HG03521 (cell line): ENCODE measurements around the gene CCDC88A.
"Not testable (repeated sequence)": the region's sequence is repeated elsewhere in the genome, so short reads cannot be mapped to it uniquely, and the experiment has no call there.

ENCODE experiments used
- ATAC-seq: cut with Tn5 transposase; IDR thresholded peaks from one replicate; pipeline ENCODE4 v1.9.1; 2021; ENCODE audit warnings: mild to moderate bottlenecking, moderate library complexity; ENCODE audit not compliant: unreplicated experiment

Gene CCDC88A

DNA sequence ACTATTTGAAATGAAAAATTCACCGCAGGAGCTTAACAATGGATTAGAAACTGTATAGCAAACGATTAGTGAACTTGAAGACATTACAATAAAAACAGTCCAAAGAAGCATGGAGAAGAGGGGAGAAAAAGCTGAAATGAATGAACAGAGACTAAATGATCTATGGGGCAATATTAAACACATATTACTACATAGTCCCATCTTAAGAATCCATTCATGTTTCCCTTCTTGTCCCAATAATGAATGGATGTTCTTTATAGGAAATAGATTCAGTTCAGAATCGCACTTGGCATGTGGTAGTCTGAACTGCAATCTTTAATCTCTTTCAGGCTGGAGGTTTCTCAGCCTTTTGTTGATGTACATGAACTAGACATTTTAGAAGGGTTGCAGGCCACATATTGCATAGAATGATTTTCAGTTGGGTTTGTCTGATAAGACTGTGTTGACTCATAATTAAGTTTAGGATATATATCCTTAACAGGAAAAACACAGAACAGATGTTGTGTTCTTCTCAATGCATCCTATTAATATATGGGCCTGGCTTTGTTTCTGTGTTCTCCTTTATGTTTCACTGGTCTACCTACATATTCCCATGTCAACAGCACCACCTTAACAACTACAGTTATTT lies 27.9 kb downstream of the CCDC88A start:
- no peak for ATAC-seq

DNA sequence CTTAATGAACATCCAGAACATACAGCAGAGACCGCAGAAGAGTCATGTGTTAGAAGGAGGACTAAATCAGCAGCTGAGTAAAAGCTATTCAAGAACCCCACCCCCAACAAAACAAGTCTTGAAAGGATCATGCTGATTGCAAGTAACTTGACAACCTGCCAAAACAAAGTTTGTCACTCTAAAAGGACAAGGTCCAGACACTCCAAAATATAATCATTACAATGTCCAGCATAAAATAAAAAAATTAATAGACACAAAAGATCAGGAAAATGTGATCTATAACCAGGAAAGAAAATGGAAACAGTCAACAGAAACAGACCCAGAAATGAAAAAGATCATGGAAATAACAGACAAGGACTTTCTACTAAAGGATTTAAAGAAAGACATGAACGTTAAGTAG lies 28.5 kb downstream of the CCDC88A start:
- ATAC-seq, result no peak

DNA sequence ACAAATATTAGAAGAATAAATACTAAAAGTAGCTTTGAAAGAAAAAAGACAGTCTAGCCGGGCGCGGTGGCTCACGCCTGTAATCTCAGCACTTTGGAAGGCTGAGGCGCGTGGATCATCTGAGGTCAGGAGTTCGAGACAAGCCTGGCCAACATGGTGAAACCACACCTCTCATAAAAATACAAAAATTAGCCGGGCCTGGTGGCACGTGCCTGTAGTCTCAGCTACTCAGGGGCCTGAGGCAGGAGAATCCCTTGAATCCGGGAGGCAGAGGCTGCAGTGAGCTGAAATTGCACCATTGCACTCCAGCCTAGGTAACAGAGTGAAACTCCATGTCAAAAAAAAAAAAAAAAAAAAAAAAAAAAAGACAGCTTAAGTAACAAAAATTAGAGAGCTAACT lies 34.1 kb downstream of the CCDC88A start:
- ATAC-seq, result not testable (repeated sequence)

DNA sequence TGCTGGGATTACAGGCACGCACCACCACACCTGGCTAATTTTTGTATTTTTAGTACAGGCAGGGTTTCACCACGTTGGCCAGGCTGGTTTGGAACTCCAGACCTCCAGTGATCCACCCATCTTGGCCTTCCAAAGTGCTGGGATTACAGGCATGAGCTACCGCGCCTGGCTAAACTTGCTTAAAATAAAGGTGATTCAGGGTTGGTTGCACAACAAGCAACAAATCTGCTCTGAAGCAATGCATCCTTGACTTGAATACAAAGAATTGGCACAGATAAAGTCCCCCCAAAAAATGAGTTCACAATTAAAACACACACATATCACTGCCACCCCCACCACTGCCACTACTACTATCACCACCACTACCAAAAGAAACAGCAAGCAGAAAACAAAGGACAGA lies 34.9 kb downstream of the CCDC88A start:
- no peak for ATAC-seq

DNA sequence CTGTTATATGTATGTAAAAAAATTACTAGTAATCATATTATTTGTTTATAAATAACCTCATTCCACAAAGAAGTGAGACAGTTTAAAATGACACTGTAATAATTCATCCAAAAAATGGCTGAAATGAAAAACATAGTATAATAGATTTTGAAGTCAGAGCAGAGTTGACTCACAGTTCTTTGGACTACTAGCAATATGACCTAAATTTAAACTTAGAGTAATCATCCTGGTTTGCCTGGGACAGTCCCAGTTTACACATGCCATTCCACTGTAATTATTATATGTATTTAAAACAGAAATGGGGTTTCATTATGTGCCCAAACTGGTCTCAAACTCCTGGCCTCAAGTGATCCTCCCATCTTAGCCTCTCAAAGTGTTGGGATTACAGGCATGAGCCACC lies 48.3 kb downstream of the CCDC88A start:
- ATAC-seq, result no peak

DNA sequence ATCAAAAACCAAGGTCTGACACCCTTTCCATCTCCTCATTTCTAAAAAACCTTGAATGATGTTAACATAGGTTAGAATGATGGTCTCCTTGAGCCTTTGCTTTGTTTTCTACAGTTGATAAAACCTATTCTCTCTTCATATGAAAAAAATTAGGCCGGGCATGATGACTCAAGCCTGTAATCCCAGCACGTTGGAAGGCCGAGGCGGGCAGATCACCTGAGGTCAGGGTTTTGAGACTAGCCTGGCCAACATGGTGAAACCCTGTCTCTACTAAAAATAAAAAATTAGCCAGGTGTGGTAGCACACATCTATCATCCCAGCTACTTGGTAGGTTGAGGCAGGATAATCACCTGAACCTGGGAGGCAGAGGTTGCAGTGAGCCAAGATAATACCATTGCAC lies 49.4 kb downstream of the CCDC88A start:
- no peak for ATAC-seq

DNA sequence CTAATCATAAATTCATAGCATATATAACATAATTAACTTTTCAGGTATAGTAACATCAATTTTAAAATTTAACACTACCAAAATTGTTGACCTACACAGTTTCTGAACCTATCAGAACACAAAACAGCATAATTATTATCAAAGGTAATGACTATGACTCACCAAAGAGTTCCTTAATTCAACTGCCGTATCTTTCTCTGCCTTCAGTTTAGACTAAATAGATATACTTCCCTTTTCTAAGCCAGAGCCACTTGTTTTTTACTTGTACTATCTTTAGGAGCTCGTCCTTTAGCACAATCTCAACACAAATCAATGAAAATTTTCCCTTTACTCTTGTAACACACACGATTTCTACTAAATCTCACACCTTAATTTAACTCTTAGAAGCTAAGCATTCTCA lies 54.4 kb downstream of the CCDC88A start:
- no peak for ATAC-seq

DNA sequence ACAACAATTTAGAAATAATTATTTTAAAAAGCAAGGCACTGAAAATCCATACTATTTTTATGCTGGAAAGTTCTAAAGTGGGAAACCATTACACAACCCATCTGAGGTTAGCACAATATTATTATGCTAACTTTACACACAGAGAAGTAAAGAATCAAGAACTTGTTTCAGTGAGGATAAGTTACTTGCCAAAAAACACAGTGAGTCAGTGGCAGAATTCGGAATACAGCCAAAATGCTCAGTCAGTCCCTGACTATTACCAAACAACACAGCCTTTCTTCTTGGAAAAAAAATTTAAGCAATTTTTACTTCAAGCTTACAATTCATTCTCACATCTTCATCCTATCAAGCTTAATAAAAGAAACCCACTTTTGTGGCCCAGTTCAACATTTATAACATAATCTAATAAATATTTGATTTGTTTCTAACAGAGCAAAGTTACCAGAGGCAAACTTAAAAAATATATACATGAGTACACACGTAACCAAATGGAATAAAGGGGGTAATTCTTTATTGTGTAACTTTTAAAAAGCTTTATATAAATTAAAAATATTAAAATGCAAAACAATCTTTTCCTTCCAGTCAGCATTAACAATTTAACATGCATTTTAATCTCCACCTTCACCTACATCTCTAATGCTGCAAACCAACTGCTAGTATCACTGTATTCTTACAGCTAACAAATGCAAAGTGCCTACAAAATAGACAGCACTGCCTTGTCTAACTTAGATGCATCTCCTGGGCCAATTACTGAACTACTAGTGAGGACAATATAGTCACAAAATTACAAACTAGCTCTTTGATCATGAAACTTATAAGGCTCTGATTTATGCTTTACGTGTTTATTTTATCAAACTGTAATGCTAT lies 55.2 kb downstream of the CCDC88A start:
- ATAC-seq, result no peak

DNA sequence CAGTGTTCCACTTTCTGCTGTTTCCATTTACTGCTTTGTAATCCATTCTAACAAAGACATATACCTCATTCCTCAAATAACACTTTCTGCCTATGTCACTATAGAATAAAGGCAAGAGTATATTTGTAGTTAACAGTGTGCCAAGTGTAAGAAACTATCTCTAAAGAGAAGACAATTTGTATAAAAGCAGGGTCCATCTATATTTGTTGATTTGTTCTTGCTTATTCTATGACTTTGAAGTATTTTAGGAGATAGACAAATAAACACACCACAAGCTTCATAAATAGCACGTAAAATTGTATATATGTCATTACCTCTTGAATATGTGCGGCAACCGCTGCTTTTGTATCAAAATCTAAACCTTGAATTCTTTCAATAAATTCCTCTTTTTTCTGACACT lies 56.0 kb downstream of the CCDC88A start:
- ATAC-seq, result no peak

DNA sequence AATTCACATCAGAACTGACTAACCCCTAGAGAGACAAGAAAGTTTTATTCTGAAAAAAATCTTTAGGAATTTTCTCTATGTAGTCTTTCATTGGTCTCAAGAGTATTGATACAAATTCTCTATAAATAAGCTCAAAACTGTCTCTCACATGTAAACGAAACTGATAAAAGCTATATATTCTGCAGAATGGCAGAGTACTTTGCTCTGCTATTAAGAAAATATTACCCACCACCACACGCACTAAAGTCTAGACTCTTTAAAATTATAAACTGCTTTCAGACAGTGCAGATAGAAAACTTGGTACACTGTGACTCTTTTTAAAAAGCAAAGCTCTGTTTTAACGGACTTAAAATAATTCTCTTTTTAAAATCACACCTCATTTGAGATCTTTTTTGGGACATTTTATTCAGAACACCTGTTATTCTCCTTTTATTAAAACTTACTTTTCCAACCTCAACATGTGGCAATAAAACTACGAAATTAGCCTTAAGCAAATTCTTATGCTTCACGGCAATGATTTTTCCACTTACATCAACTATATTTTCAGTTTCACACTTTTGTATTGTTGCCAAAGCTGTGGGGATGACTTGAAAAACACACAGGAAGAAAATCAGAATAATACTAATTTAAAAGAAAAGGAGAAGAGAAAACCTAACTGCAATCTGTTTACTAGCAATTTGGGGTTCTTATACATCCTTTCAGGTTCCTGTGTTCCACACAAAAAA lies 58.0 kb downstream of the CCDC88A start:
- ATAC-seq, result no peak

DNA sequence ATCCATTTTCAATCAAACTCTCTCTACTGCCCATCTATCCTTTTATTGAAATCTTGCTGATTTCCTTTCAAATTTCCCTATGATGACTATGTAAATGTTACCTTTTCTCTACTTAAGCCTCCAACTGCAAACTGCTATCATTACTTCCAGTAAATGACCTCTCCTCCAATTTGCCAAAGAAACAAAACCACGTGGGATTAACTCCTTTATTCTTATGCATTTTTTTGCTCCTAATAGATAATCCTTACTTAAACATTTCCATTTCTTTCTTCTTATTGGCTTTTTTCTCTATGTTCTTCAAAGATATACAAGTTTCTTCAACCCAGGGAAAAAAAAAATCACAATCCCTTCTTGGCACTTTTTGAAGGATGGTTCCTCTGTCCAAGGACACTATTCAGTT lies 61.2 kb downstream of the CCDC88A start:
- no peak for ATAC-seq

DNA sequence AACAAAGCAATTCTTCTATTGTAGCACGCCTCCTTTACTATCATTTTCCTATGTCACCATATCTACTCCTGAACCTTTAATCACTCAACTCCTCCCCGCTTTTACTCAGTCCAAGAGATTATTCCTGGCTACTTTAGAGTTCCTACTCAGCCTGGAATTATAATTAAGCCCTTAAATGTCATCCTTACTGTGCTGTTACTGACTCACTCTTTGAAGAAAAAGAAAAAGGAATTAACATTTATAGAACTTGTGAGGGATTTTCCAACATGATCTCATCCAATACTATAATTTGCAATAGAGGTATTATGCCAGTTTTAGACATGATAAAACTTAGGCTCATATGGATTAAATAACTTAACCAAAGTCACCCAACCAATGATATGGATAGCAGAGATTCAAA lies 61.7 kb downstream of the CCDC88A start:
- ATAC-seq, result no peak

DNA sequence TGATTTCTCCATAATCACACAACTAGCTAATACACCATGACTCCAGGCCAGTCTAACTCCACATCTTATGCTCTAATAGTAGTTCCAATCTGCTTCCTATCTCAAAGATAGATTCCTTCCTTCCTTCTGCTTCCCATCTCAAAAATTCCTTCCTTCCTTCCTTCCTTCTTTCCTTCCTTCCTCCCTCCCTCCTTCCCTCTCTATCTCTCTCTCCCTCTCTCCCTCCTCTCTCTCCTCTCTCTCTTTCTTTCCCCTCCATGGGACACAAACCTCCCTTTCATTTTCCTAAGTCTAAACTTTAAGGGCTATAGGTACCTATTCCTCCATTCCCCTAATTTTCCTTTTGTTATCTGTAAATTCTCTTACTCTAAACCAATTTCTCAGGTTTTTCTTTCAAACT lies 62.5 kb downstream of the CCDC88A start:
- no peak for ATAC-seq

DNA sequence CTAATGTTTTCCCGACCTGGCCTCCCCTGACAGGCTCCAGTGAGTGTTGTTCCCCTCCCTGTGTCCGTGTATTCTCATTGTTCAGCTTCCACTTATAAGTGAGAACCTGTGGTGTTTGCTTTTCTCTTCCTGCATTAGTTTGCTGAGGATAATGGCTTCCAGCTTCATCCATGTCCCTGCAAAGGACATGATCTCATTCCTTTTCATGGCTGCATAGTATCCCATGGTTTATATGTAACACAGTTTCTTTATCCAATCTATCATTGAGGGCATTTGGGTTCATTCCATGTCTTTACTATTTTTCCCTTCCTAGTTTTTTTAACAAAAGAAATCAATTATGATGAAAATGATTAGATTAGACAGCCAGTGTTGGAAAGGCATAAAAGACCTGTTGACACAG lies 63.5 kb downstream of the CCDC88A start:
- ATAC-seq, result not testable (repeated sequence)

DNA sequence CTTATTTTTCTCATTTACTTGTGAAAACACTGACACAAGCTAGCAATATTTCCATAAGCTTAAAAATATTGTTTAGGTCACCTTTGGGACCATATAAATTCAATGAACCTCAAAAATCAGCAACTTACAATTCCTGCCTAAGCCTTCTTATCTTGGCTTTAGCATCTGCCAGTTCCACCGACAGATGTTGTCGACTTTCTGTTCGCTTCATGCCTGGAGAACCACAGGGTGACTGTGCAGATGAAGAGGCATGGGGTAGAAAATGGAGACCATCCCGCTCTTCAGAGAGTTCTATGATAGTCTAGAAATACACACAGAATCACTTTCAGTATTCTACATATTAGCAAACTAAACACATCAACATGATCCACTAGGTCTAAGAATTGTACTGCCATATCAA lies 64.2 kb downstream of the CCDC88A start:
- ATAC-seq, result no peak

DNA sequence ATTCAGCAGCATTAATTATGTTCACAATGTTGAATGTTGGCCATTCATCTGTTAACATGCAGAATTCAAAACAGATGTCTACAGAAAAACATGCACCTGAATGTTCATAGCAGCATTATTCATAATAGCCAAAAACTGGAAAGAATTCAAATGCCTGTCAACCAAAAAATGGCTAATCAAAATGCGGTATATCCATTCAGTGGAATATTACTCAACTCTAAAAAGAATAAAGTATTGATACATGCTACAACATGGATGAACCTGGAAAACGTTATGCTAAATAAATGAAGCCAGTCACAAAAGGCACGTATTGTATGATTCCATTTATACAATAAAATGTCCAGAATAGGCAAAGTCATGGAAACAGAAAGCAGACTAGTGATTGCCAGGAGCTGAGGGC lies 68.0 kb downstream of the CCDC88A start:
- ATAC-seq, result no peak

DNA sequence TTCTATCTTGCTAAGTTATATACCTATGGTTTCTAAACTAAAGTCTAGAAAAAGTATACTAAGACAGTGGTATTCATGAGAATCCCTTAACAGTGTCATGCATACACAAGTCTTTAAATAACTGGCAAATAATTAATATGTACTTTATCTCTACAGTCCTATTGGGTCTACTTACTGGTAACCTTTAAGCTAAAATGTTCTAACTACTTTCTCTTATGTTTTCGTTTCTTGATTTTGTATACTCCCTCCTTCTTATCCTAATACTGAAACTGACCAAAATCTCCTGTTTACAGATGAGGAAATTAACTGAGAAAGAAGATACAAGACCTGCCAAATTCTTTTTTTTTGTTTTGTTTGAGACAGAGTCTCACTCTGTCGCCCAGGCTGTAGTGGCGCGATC lies 74.6 kb downstream of the CCDC88A start:
- ATAC-seq, result no peak

DNA sequence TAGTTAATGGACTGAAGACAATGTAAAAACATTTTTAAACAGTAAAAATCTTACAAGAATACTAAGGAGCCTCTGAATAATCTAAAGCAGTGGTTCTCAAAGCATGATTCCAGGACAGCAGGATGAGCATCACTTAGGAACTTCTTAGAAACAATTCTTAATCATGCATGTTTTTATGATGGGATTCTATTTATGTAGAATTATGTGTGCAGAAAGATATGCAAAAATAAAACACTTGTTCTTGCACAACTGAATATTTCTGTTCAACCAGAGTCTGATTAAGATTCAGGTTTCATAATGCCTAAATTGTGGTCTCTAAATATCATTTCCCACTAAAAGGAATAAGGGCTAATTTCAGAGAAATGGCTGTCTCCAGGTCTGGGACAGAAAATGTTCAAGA lies 81.4 kb downstream of the CCDC88A start:
- ATAC-seq, result no peak

DNA sequence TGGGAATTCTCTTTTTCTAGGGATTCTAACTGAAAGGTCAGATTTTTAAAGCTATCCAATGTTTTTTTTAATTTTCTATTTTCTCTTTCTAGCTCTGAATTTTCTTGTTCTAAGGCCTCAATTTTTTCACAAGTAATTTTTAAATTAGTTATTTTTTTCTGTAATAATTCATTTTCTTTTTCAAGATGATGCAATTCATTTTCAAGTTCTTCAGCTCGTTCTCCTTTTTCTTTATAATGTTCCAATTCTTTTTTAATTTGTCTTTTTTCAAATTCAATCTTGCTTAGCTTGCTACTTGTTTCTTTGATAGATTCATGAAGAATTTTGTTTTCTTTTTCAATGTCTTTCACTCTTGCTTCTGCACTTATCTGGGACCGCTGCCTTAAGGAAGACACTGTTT lies 84.9 kb downstream of the CCDC88A start:
- ATAC-seq, result no peak

DNA sequence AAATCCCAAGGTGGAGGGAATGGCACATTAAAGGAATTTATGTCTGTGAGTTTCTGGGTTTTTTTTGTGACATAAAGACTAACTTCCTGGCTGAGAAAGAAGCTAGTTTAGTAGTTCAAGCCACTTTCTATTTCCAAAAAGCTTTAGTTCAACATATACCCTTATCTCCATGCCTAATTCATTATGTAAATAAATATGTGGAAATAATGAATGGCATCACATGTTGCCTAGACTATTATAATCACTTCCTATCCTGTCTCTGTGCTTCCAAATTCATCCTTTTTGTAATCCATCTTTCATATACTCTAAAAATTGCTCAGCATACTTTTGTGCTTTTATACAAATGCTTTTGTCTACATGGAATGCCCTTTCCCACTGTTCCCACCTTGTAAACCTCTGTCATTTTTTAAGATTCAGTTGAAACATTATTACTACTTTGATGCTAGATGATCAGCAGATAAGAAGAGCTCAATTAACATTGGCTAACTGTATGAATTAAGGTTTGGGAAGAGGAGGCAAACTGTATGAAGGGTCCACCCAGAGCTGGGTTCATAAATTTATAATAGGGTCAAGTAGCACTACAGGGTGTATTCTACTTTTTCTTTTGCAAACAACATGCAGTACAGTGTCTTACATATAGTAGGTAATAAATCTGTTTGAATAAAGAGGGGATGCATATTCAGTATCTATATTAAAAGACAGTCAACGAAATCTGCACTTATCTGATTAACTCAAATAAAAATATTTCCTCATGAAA lies 88.9 kb downstream of the CCDC88A start:
- ATAC-seq, result no peak
